Left ventricle myocardium inferior (tissue), 1 donor: ENCODE data around the gene CCDC146. TPM values are rescaled to one million over a fixed set of nuclear protein-coding genes. Genes with fewer than 3 reads are reported as not detected.

Experiments
- DNase-seq: peaks from one replicate; pipeline ENCODE4 v3.0.0-alpha.2; 2020
- H3K27ac ChIP-seq: fragments of 200-600 bp; replicated peaks from 2 replicates; pipeline ENCODE4 v1.8.0; 2021
- H3K27me3 ChIP-seq: fragments of 200-600 bp; 2 replicates; pipeline ENCODE4 v1.8.0; 2021; ENCODE audit warnings: low read depth
- H3K36me3 ChIP-seq: fragments of 200-600 bp; 2 replicates; pipeline ENCODE4 v1.8.0; 2021
- H3K4me1 ChIP-seq: fragments of 200-600 bp; 2 replicates; pipeline ENCODE4 v1.8.0; 2021
- H3K4me3 ChIP-seq: fragments of 200-600 bp; 2 replicates; pipeline ENCODE4 v1.8.0; 2021; ENCODE audit warnings: mild to moderate bottlenecking, moderate library complexity
- H3K9me3 ChIP-seq: fragments of 200-600 bp; replicated peaks from 2 replicates; pipeline ENCODE4 v1.8.0; 2021
- CTCF ChIP-seq: fragments of 200-600 bp; IDR thresholded peaks from 2 replicates; pipeline ENCODE4 v1.8.0; 2021; ENCODE audit warnings: antibody characterized with exemption, mild to moderate bottlenecking, borderline replicate concordance
- intact Hi-C: fragments of 100-400 bp; cut with micrococcal nuclease; formaldehyde crosslinking; loops from one replicate; pipeline ENCODE4 v1.11.0; 2022
- total RNA-seq: library from RNA; stranded (reverse); fragmentation: NEBNext Ultra II Directional; extraction: Animal tissue kit (Norgen Biotek cat#: 25700); gene quantifications from one replicate; pipeline ENCODE4 v1.2.1, GENCODE V29; 2021
- donor health status: DM: no; HTN: yes; CAD: no; lungs with severe emphysema.

Gene CCDC146
- total RNA-seq, 1 donor from 2014 or later, result 4.7 TPM

- no peaks in the 10 kb centered on the region for H3K9me3 ChIP-seq
- no peaks in the 10 kb centered on the region for H3K27me3 ChIP-seq
- H3K36me3 ChIP-seq, result no peaks in the 10 kb centered on the region
- no peak overlapping the region for H3K27ac ChIP-seq
- intact Hi-C loops, result no loop called here
- no peak overlapping the region for H3K4me3 ChIP-seq
- TF ChIP-seq CTCF, result no peak
- no peak for DNase-seq
- peaks cover 10% of the 10 kb centered on the region for H3K4me1 ChIP-seq
Measured at GRCh38 chr7:77181015-77181595, 58.7 kb downstream of the CCDC146 start.

GRCh38 chr7:77181734-77182133, 59.3 kb downstream of the CCDC146 start:
- Histone ChIP-seq H3K36me3 (no peaks in the 10 kb centered on the region), H3K27me3 (no peaks in the 10 kb centered on the region), H3K4me3 (no peak overlapping the region), H3K9me3 (no peaks in the 10 kb centered on the region), H3K27ac (no peak overlapping the region), H3K4me1 (peaks cover 10% of the 10 kb centered on the region)
- intact Hi-C loops, result no loop called here
- DNase-seq, result no peak
- no peak for TF ChIP-seq CTCF

GRCh38 chr7:77182261-77182660, 59.8 kb downstream of the CCDC146 start:
- Histone ChIP-seq H3K4me3 (no peak overlapping the region), H3K4me1 (peaks cover 10% of the 10 kb centered on the region), H3K27ac (no peak overlapping the region), H3K9me3 (no peaks in the 10 kb centered on the region), H3K27me3 (no peaks in the 10 kb centered on the region), H3K36me3 (no peaks in the 10 kb centered on the region)
- intact Hi-C loops, result no loop called here
- TF ChIP-seq CTCF, result no peak
- DNase-seq, result no peak

- no peaks in the 10 kb centered on the region for H3K9me3 ChIP-seq
- intact Hi-C loops, result no loop called here
- H3K27ac ChIP-seq, result no peak overlapping the region
- H3K36me3 ChIP-seq, result no peaks in the 10 kb centered on the region
- no peaks in the 10 kb centered on the region for H3K27me3 ChIP-seq
- DNase-seq, result no peak
- peaks cover 10% of the 10 kb centered on the region for H3K4me1 ChIP-seq
- no peak for TF ChIP-seq CTCF
- H3K4me3 ChIP-seq, result no peak overlapping the region
Measured at GRCh38 chr7:77184463-77184862, 62.0 kb downstream of the CCDC146 start.

- no peaks in the 10 kb centered on the region for H3K27me3 ChIP-seq
- no peak for TF ChIP-seq CTCF
- no peak for DNase-seq
- peaks cover 10% of the 10 kb centered on the region for H3K4me1 ChIP-seq
- H3K9me3 ChIP-seq, result no peaks in the 10 kb centered on the region
- no peak overlapping the region for H3K4me3 ChIP-seq
- no peaks in the 10 kb centered on the region for H3K36me3 ChIP-seq
- intact Hi-C loops, result no loop called here
- no peak overlapping the region for H3K27ac ChIP-seq
Measured at GRCh38 chr7:77184990-77185389, 62.6 kb downstream of the CCDC146 start.
